ENCODE data around the gene RAB34. TPM values are rescaled to one million over a fixed set of nuclear protein-coding genes. Genes with fewer than 3 reads are reported as not detected.

The RAB34 gene
- total RNA-seq, 1 experiment from 2014 or later, result 105 TPM

DNA sequence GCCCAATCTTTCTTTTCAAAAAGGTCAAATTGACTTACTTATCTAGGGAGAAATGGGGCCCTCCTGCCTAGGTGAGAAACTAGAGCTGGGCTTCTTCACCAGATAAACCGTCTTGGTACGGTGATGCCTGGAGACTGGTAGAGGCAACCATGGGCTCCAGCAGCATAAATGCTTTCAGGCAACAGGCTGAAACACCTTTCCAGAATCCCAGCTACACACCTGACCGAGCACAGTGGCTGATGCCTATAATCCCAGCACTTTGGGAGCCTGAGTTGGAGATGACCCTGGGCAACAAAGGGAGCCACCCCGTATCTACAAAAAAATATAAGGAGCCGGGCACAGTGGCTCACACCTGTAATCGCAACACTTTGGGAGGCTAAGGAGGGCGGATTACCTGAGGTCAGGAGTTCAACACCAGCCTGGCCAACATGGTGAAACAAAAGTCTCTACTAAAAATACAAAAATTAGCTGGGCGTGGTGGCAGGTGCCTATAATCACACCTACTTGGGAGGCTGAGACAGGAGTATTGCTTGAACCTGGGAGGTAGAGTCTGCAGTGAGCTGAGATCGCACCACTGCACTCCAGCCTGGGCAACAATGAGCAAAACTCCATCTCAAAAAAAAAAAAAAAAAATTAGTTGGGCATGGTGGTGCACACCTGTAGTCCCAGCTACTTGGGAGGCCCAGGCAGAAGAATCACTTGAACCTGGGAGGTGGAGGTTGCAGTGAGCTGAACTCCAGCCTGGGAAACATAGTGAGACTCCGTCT is 34.1 kb upstream of the RAB34 start:
- Mint-ChIP-seq H3K4me3 (ENCODE audit: unreplicated experiment) (no peak overlapping the region), H3K36me3 (ENCODE audit: insufficient read depth, unreplicated experiment) (peaks cover 80% of the 10 kb centered on the region), H3K27ac (ENCODE audit: low read depth, unreplicated experiment) (no peak overlapping the region), H3K27me3 (ENCODE audit: insufficient read depth, unreplicated experiment) (no peaks in the 10 kb centered on the region), H3K4me1 (ENCODE audit: insufficient read depth, unreplicated experiment) (peaks cover 16% of the 10 kb centered on the region), H3K9me3 (ENCODE audit: unreplicated experiment) (no peaks in the 10 kb centered on the region)
- TF ChIP-seq, protein P1, sequence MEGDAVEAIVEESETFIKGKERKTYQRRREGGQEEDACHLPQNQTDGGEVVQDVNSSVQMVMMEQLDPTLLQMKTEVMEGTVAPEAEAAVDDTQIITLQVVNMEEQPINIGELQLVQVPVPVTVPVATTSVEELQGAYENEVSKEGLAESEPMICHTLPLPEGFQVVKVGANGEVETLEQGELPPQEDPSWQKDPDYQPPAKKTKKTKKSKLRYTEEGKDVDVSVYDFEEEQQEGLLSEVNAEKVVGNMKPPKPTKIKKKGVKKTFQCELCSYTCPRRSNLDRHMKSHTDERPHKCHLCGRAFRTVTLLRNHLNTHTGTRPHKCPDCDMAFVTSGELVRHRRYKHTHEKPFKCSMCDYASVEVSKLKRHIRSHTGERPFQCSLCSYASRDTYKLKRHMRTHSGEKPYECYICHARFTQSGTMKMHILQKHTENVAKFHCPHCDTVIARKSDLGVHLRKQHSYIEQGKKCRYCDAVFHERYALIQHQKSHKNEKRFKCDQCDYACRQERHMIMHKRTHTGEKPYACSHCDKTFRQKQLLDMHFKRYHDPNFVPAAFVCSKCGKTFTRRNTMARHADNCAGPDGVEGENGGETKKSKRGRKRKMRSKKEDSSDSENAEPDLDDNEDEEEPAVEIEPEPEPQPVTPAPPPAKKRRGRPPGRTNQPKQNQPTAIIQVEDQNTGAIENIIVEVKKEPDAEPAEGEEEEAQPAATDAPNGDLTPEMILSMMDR (IDR thresholded peaks at IDR 0.05; ENCODE audit: unreplicated experiment), result no peak
- no TSS peak for BruUV-seq (replicated peaks)
- CTCF ChIA-PET, result interaction anchor here (0.5 to 15.1 kb wide), 18 partner anchors 11 to 326 kb away, joined by 3 to 365 read pairs (median 3); partner anchors contain the start of genes NEK8, PHF12 and TLCD1
- DNase-seq (ENCODE audit: unreplicated experiment), result no peak
- intact Hi-C loops (cut with micrococcal nuclease), result no loop called here
- POLR2A ChIA-PET, result interaction anchor here (0.6 to 17.3 kb wide), 13 partner anchors 9 to 198 kb away, joined by 3 to 1135 read pairs (median 6); partner anchors contain the start of genes NEK8, RPL23A, TLCD1 and TRAF4

GRCh38 chr17:28750178-28751047 is 32.7 kb upstream of the RAB34 start:
- BruUV-seq (replicated peaks), result TSS peak; percentile 26
- TF ChIP-seq, protein P1 (IDR thresholded peaks at IDR 0.05; ENCODE audit: unreplicated experiment), result peak; percentile 99
- Mint-ChIP-seq H3K4me1 (ENCODE audit: insufficient read depth, unreplicated experiment) (peaks cover 13% of the 10 kb centered on the region), H3K9me3 (ENCODE audit: unreplicated experiment) (no peaks in the 10 kb centered on the region), H3K27me3 (ENCODE audit: insufficient read depth, unreplicated experiment) (no peaks in the 10 kb centered on the region), H3K4me3 (ENCODE audit: unreplicated experiment) (no peak overlapping the region), H3K36me3 (ENCODE audit: insufficient read depth, unreplicated experiment) (peaks cover 86% of the 10 kb centered on the region), H3K27ac (ENCODE audit: low read depth, unreplicated experiment) (no peak overlapping the region)
- CTCF ChIA-PET, result interaction anchor here (0.5 to 15.1 kb wide), 22 partner anchors 10 to 327 kb away, joined by 3 to 365 read pairs (median 4); partner anchors contain the start of genes NEK8, RPL23A and TLCD1
- DNase-seq (ENCODE audit: unreplicated experiment), result peak; percentile 94
- POLR2A ChIA-PET, result interaction anchor here (0.6 to 17.3 kb wide), 14 partner anchors 11 to 201 kb away, joined by 3 to 1135 read pairs (median 4); partner anchors contain the start of genes FAM222B, NEK8, PHF12 and RPL23A
- intact Hi-C loops (cut with micrococcal nuclease), result loop anchor here (1.0 kb wide), 1 partner anchor 23 kb away; no protein-coding TSS in a partner anchor

GRCh38 chr17:28749516-28750177 is 32.0 kb upstream of the RAB34 start:
- ChIA-PET CTCF (interaction anchor here (0.6 to 15.1 kb wide), 12 partner anchors 9 to 174 kb away, joined by 3 to 365 read pairs (median 4); partner anchors contain the start of genes NEK8, RPL23A and TLCD1), POLR2A (interaction anchor here (0.8 to 17.3 kb wide), 9 partner anchors 19 to 202 kb away, joined by 3 to 1135 read pairs (median 5); partner anchors contain the start of genes FAM222B, FLOT2, NEK8 and PHF12)
- BruUV-seq (replicated peaks), result no TSS peak
- intact Hi-C loops (cut with micrococcal nuclease), result loop anchor here (1.0 kb wide), 1 partner anchor 22 kb away; no protein-coding TSS in a partner anchor
- H3K36me3 Mint-ChIP-seq (ENCODE audit: insufficient read depth, unreplicated experiment), result peaks cover 88% of the 10 kb centered on the region
- no peak overlapping the region for H3K27ac Mint-ChIP-seq (ENCODE audit: low read depth, unreplicated experiment)
- DNase-seq (ENCODE audit: unreplicated experiment), result no peak
- no peaks in the 10 kb centered on the region for H3K27me3 Mint-ChIP-seq (ENCODE audit: insufficient read depth, unreplicated experiment)
- no peak overlapping the region for H3K4me3 Mint-ChIP-seq (ENCODE audit: unreplicated experiment)
- H3K9me3 Mint-ChIP-seq (ENCODE audit: unreplicated experiment), result no peaks in the 10 kb centered on the region
- peaks cover 13% of the 10 kb centered on the region for H3K4me1 Mint-ChIP-seq (ENCODE audit: insufficient read depth, unreplicated experiment)
- TF ChIP-seq, protein P1 (IDR thresholded peaks at IDR 0.05; ENCODE audit: unreplicated experiment), result no peak
